Esophagus muscularis mucosa (tissue), 3 donors: ENCODE measurements around the gene PEG3.

Experiments used
- POLR2A ChIP-seq: fragments of 450-650 bp; IDR thresholded peaks from one replicate; pipeline ENCODE4 v1.6.1; 2017; ENCODE audit warnings: antibody characterized with exemption, moderate library complexity, mild to moderate bottlenecking, low read depth
- POLR2AphosphoS5 ChIP-seq, 2 donors: sonication (generic); formaldehyde crosslinking; IDR thresholded peaks; one replicate each; pipeline ENCODE4 v1.6.1; 2017; ENCODE audit warnings: antibody characterized with exemption in 2 of 2
- TF ChIP-seq, protein P1 (sequence below), 3 experiments: fragments of 200-600 bp in 2 of 3; fragments of 450-650 bp in 1 of 3; sonication (generic) in 2 of 3; IDR thresholded peaks; one replicate each; pipeline ENCODE4 v1.5.1; 2017 to 2019; ENCODE audit warnings: antibody characterized with exemption in 3 of 3, mild to moderate bottlenecking in 2 of 3, moderate library complexity in 1 of 3

DNA sequence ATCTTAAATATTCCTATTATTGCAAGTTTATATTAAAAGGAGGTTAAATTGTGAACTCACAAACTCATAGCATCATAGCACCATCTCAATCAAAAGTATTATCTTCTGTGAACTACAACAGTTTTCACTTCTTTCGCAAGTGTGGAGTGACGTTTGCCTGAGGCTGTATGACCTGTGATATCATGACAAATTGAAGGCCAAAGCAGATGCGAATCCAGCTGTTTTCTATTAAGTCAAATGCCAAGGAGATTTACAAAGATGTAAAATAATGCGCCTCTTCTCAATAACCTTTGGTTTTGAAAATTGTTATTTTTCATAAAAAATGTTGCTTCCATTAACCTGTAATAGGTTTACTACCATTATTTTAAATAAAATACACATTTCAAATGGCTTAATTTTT, 7.6 kb upstream of the PEG3 start:
- no peak for TF ChIP-seq POLR2AphosphoS5 (IDR thresholded peaks at IDR 0.05)
- TF ChIP-seq POLR2A, result no peak
- TF ChIP-seq, protein P1, sequence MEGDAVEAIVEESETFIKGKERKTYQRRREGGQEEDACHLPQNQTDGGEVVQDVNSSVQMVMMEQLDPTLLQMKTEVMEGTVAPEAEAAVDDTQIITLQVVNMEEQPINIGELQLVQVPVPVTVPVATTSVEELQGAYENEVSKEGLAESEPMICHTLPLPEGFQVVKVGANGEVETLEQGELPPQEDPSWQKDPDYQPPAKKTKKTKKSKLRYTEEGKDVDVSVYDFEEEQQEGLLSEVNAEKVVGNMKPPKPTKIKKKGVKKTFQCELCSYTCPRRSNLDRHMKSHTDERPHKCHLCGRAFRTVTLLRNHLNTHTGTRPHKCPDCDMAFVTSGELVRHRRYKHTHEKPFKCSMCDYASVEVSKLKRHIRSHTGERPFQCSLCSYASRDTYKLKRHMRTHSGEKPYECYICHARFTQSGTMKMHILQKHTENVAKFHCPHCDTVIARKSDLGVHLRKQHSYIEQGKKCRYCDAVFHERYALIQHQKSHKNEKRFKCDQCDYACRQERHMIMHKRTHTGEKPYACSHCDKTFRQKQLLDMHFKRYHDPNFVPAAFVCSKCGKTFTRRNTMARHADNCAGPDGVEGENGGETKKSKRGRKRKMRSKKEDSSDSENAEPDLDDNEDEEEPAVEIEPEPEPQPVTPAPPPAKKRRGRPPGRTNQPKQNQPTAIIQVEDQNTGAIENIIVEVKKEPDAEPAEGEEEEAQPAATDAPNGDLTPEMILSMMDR (IDR thresholded peaks at IDR 0.05), result no peak
